ENCODE data around the gene CCDC86. TPM values are rescaled to one million over a fixed set of nuclear protein-coding genes. Genes with fewer than 3 reads are reported as not detected.
A peak's percentile ranks its signal among the peaks of the same experiment; 100 is the strongest.
"Not testable (repeated sequence)": the region's sequence is repeated elsewhere in the genome, so short reads cannot be mapped to it uniquely, and the experiment has no call there.

The CCDC86 gene, protein sequence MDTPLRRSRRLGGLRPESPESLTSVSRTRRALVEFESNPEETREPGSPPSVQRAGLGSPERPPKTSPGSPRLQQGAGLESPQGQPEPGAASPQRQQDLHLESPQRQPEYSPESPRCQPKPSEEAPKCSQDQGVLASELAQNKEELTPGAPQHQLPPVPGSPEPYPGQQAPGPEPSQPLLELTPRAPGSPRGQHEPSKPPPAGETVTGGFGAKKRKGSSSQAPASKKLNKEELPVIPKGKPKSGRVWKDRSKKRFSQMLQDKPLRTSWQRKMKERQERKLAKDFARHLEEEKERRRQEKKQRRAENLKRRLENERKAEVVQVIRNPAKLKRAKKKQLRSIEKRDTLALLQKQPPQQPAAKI
- 12.9 TPM for total RNA-seq

DNA sequence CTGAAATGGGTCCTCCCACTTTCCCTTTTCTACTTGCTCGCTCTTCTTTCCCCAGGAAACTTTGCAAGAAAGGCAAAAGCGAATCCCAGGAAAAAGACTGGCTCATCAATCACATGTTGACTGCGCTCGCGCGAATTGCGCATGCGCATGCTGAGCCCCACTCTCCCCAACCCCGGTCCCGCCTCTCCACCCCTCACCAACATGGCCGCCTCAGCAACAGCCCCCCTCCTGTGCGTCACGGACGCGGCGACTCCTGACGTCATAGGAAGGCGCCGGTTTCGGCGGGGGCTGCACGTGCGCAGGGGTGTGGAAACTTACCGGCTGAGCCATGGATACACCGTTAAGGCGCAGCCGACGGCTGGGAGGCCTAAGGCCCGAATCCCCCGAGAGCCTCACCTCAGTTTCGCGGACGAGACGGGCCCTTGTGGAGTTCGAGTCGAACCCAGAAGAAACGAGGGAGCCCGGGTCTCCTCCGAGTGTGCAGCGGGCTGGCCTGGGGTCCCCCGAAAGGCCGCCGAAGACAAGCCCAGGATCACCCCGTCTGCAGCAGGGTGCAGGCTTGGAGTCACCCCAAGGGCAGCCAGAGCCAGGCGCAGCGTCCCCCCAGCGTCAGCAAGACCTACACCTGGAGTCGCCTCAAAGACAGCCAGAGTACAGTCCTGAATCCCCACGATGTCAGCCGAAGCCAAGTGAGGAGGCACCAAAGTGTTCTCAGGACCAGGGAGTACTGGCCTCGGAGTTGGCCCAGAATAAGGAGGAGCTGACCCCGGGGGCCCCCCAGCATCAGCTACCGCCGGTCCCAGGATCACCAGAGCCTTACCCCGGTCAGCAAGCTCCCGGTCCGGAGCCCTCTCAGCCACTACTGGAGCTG lies at the start of gene CCDC86:
Gene CCDC86, plus strand, starts transcription at position 317 of the 871 bp plus-strand sequence. Its CDS starts 12 bp downstream, at position 329.
- peak; percentile 96 to 100 (median 96) for DNase-seq (ENCODE audit: low read depth in 2 of 3, low spot score in 2 of 3)

DNA sequence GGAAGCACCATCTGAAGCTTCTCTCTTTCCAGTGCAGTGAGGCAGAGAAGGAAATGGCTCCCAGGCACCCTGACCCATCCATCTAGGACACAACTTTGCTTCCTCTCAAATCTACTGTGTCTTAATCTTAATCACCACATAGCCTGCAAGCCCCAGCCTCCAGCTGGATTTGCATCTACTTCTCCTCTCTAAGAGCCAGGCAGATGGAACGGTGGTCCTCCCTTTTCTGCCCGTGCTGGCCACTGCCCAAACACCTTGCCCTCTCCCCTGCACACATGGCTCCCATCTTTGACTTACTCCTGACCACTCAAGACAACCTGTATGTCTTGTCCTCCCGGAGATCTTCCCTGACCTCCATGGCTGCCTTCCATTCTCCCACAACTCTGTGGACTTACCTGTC lies 49.4 kb upstream of the CCDC86 start:
- DNase-seq (ENCODE audit: low read depth in 2 of 3, low spot score in 2 of 3), result no peak

DNA sequence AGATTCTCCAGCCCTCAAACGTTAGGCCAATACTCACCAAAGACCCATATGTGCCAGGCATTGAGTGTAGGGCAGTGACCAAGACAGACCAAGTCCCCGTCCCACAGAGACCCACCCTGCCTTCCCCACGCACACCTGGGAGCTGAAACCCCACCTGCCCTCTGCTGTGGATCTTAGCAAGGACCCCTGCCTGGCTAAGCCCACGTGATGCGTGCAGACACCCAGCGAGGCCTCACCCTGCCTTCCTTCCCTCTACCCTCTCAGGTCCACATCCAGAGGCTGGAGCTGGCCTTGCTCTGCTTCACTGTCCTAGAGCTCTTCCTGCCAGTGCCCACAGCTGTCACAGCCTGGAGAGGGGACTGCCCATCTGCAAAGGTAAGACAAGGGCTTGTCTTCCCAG lies 46.6 kb upstream of the CCDC86 start:
- no peak for DNase-seq (ENCODE audit: low read depth in 2 of 3, low spot score in 2 of 3)

DNA sequence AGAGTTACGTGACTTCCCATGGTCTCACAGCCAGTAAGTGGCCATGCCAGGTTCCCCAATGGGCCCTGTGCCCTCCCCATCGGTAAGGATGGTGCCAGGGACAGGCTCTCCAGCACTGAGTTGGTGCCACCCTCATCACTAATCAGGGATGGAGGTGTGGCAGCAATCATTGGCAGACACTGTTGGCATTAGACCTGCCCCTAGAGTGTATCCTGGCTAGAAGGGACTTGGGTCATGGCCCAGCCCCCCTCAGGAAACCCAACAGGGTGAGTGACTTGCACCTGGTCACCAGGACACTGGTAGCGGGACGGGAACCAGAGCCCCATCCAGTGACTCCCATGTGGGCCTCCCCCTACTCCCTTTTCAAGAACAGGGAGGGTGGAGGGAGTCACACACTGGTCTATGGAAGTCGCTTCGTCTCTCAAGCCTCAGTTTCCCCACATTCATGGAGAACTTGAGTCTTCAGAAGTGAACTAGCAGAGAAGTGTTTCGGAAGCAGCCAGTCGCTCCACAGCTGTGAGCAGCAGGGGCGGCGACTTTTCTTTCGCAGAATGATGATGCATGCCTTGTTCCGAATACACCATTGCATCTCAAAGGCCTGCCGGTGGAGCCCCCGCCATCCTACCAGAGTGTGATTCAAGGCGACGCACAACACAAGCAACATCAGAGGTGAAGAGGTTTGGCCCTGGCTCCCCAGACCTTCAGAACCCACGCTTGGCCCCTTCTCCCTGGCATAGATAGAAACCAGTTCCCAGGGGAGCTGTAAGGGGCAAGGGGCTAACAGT lies 43.9 kb upstream of the CCDC86 start:
- no peak for DNase-seq (ENCODE audit: low read depth in 2 of 3, low spot score in 2 of 3)

DNA sequence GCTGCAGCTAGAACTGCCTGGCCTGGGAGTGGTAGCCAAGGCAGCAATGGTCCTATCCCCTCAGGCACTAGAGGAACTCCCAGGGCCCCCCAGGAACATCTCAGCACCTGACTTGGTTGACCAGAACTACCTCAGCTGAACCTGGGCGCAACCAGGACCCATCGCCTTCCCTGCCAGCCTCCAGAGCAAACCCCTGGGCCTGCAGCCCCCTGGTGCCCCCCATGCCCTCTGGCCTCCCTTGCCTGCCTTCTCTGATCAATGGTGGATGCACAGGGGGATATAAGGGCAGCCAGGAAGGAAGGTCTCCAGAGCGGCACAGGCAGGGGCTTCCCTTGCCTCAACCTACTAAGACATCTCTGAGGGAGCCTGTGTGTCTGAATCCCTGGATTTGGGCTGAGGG lies 43.3 kb upstream of the CCDC86 start:
- no peak for DNase-seq (ENCODE audit: low read depth in 2 of 3, low spot score in 2 of 3)

DNA sequence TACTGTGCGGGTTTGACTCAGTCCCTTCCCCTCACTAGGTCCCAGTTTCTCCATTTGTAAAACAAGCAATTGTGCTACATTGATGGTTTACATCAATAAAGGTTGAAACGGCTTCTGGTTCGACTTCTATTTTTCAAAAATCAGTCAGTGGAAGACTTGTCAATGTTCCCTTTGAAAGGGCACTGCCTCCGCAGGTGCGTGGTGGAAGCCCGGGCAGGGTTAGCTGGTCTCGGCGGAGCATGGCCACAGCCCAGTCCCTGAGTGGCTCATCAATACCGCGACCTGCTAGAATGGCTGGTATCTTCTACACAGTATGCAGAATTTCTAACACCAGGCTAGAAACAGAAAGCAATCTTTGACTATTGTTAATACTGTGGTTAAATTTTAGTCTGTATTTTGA lies 40.7 kb upstream of the CCDC86 start:
- DNase-seq (ENCODE audit: low read depth in 2 of 3, low spot score in 2 of 3), result no peak

DNA sequence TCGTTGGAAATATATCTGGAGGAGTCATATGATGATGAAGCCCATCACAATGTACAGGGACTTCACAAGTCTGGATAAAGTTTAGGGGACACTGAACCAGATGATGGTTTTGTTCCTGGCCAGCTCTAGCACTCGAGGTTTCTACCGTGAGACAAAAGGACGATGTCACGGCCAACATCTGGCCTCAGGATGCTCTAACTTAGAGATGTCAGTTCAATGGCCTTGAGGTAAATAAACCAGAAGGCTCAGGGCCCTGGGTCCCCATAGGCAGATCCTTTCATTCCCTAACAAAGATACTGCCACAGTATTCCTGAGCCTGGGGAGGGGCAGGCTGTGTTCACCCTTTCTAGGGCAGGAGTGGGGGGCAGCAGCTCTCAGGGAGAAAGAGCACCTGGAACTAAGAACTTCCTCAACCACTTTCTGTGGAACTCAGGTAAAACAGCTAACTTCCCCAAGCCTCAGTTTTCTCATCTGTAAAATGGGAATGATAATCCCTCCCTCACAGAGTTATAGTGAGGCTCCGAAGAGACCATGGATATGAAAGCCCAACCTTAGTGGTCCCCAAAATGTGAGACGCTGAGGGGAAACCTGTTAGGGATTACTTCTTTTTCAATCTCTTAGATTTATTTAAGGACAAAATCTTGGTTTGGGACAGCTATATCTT lies 38.5 kb upstream of the CCDC86 start:
- no peak for DNase-seq (ENCODE audit: low read depth in 2 of 3, low spot score in 2 of 3)

DNA sequence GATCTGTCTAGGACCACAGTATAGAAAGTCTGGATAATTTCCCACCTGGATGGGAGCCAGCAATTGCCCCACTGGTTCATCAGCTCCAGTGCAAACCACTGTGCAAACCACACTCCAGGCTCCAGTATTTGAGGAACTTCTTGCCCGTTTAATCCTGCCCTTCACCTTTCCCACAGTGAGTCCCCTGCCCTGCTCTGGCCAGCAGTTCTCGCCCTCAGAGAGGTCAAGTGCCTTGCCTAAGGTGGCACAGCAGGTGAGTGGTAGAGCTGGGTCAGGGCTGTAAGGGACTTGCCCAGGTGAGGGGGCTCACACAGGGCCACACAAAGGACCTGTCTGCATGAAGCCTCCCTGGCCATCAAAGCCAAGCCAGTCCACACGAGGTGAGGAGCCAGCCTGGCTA lies 32.7 kb upstream of the CCDC86 start:
- no peak for DNase-seq (ENCODE audit: low read depth in 2 of 3, low spot score in 2 of 3)

DNA sequence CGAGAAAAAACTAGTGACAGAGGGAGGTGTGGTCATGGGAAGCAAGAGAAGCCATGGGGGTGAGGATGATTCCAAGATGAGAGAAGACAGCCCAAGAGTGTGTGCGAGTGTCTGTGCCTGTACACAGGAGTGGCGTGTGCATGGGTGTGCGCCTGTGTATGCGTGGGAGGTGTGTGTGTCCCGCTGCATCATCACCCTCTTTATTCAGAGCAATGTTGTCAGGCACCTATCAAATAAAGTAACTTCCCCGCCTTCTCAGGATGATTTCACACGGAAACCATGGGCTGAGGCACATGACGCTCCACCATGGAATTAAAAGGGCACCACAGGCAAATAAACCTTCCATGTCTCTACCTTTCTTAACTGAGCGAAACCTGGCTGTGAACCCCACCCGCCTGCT lies 32.2 kb upstream of the CCDC86 start:
- no peak for DNase-seq (ENCODE audit: low read depth in 2 of 3, low spot score in 2 of 3)

DNA sequence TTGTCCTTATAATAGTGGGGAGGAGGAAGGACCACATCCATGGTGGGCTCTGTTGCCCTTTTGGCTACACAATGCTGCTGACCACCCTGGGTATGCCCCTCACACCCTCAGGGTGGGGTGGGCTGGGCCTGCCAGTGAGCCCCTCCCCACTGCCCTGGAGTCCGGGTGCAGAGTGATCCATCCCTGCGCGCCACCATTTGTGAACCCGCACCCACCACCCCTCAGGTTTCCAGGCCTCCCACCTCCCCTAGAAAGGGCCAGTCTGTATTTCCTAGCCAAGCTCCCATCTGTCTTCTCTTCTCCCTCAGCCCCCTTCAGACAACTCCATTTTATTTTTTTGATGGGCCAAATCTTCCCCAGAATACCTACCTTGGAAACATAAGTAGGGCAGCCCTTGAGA lies 31.8 kb upstream of the CCDC86 start:
- no peak for DNase-seq (ENCODE audit: low read depth in 2 of 3, low spot score in 2 of 3)

DNA sequence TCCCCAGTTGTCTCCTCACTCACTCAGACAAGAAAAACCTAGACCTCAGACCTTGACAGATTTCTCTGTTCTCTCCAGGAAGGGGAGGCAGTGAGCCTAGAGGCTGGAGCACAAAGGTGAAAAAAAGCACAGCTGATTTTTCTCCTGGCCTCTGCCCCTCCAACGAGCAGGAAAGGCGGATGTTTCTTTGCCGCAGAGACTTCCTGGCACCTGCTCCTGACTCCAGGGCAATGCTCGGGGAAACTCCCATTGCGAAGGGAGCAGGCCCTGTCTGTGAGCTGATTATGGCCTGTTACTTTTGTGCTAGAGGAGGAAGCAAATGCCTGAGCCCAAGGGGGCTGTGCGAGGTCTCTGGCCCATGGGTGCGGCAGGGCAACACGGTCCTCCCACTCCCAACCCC lies 31.3 kb upstream of the CCDC86 start:
- peak in 2 of 3 donors; percentile 45 to 52 for DNase-seq (ENCODE audit: low read depth in 2 of 3, low spot score in 2 of 3)

DNA sequence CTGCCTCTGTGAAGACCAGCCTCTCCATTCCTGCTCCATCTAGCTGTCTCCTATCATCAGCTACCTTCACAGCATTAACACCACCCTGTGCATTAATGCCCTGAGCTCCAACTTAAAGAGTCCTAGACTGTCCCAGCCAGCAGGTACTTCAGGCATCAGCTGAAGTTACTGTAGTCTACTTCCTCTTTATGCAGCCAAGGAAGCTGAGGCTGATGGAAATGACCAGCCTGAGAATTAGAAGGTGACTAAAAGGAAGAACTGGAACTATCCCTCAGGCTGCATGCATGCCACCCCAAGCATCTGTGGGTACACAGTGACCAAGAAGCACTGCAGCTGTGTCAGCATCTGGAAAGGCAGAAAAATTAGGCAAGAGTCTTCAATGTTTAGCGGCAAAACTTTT lies 28.6 kb upstream of the CCDC86 start:
- DNase-seq (ENCODE audit: low read depth in 2 of 3, low spot score in 2 of 3), result peak in 1 of 3 donors; percentile 37

DNA sequence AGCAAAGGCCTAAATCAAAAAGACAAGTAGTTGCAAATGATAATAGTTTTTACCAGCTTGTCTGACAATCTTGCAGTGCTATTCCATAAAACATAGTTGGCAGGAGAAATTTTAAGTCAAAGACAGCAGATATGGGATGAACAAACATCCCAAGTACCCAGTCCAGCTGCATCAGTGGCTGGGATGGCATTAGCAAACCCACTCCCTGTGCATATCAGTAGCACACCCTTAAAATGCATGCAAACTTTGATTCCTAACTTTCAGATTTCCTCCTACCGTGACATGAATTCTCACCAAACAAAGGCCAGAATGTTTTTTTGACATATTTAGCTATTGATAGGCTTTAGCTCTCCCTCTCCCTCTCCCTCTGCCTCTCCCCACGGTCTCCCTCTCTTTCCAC lies 27.8 kb upstream of the CCDC86 start:
- no peak for DNase-seq (ENCODE audit: low read depth in 2 of 3, low spot score in 2 of 3)

DNA sequence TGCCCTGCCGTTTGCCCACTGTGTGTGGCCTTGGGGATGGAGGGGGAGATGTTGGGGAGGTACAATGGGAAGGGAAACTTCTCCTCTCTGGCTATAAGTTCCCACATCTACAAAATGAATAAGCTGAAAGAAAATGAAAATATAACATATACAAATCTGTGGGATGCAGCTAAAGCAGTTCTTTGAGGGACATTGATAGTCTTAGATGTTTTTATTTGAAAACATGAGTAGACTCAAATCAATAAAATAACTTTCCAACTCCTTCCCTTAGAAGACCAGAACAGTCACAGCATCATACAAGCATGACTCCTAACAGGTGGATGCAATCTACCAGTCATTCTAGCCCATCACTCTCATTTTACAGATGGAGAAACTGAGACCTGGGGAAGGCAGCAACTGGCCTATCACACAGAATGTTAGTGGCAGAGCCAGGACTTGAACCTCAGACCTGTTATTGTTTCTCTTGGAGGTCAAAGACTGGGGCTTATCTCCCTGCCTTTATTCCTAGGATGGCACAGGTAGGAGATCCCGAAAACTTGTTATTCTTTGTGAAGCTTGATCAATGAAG lies 25.2 kb upstream of the CCDC86 start:
- no peak for DNase-seq (ENCODE audit: low read depth in 2 of 3, low spot score in 2 of 3)

DNA sequence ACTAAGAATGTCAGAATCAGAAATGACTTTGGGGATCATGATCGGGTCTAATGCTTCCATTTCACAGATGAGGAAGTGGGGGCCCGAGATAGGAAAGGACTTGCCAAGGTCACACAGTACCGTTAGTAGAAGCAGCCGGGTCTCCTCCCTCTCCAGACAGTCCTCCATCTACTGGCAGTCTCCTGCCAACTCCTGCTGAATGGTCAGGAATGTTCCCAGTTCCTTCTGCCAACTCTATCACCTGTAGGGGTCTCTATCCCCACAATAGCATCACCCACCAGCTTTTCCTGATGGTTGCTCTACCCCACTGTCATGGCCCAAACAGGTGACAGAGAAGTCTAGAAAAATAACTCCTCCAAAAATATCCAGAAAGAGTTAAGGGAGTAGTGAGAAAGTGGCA lies 23.9 kb upstream of the CCDC86 start:
- DNase-seq (ENCODE audit: low read depth in 2 of 3, low spot score in 2 of 3), result no peak

DNA sequence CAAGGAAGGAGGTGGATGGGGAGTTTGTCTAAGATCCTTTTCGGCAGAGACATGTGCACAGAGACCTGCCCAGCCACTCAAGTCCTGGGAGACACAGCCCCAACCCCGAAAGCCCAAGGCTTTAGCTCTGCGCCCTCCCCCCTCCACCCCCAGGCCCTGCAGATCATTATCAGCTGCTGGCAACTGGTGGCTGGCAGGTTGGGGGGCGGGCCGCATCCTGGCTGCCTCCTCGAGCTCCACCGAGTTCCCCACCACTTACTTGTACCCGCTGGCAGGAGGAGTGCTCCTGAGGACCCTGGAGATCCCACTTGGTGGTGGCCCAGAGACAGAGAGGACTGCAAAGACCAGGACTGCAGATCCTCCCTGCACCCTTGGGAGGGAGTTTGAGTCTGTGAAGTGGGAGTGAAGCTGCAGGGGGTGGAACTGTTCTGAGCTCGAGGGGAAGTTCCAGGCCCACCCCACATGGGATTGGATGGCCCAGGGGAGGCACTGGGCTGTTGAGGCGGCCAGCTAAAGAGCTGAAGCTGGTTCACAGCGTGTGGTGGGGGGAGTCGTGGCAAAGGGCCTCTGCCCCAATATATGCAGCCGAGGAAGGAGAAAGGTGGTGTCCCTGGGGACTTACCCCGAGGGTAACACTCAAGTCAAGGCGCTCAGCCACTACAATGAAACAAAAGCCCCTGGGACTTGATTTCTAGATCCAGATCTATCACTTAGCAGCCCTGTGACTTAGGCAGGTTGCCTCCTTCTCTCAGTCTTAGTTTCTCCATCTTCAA lies 19.9 kb upstream of the CCDC86 start:
- peak in 1 of 3 donors; percentile 50 for DNase-seq (ENCODE audit: low read depth in 2 of 3, low spot score in 2 of 3)

DNA sequence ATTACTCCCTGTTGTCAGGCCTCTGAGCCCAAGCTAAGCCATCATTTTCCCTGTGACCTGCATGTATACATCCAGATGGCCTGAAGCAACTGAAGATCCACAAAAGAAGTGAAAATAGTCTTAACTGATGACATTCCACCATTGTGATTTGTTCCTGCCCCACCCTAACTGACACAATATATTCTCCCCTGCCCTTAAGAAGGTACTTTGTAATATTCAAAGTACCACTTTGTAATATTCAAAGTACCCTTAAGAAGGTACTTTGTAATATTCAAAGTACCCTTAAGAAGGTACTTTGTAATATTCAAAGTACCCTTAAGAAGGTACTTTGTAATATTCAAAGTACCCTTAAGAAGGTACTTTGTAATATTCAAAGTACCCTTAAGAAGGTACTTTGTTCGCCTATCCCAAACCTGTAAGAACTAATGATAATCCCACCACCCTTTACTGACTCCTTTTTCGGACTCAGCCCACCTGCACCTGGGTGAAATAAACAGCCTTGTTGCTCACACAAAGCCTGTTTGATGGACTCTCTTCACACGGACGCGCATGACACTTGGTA lies 18.1 kb upstream of the CCDC86 start:
- DNase-seq (ENCODE audit: low read depth in 2 of 3, low spot score in 2 of 3), result not testable (repeated sequence)

DNA sequence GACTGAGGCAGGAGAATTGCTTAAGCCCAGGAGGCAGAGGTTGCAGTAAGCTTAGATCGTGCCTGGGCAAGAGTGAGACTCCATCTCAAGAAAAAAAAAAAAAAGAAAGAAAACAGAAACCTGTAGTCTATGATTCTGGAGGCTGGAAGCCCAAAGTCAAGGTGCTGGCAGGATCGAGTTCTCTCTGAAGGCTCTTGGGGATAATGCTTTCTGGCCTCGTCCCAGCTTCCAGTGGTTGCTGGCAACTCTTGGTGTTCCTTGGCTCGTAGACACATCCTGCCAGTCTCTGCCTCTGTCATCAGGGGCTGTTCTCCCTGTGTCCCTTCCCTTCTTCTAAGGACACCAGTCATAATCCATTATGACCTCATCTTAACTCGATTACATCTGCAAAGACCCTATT lies 16.8 kb upstream of the CCDC86 start:
- no peak for DNase-seq (ENCODE audit: low read depth in 2 of 3, low spot score in 2 of 3)

DNA sequence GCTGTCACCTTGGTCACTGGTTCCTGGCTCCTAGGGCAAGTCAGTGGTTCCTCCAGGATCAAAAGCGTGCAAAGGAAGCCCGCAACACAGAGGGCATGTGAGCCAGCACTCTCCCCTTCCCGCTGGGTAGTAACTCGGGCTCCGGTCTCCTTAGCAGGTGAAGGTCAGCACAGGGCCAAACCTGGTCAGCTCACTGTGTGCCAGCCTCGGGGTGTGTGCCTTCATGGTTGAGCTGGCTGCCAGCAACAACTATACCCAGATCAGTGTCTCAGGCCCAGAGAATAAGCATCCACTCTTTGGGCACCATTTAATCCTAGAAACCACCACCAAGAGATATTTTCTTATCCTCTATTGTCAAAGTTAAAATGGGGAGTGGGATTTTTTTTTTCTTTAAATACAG lies 16.1 kb upstream of the CCDC86 start:
- DNase-seq (ENCODE audit: low read depth in 2 of 3, low spot score in 2 of 3), result no peak

Data from hematopoietic multipotent progenitor cell (in vitro differentiated cells).